Mesendoderm (in vitro differentiated cells): ENCODE measurements around the gene KMT2A.

ENCODE experiments used
- DNase-seq: peaks from one replicate; pipeline ENCODE4 v3.0.0; 2013
- H2AK5ac ChIP-seq: 2 replicates; pipeline ENCODE4 v1.6.1; 2013; ENCODE audit warnings: low read length, inconsistent platforms
- H2BK120ac ChIP-seq: 2 replicates; pipeline ENCODE4 v1.6.1; 2013; ENCODE audit warnings: low read depth, mild to moderate bottlenecking, low read length, moderate library complexity, mixed read lengths
- H2BK15ac ChIP-seq: replicated peaks from 2 replicates; pipeline ENCODE4 v1.6.1; 2013; ENCODE audit warnings: low read depth, mild to moderate bottlenecking, moderate library complexity
- H2BK5ac ChIP-seq: 2 replicates; pipeline ENCODE4 v1.6.1; 2013; ENCODE audit warnings: low read length, inconsistent platforms
- H3K18ac ChIP-seq: 2 replicates; pipeline ENCODE4 v1.6.1; 2013; ENCODE audit warnings: mild to moderate bottlenecking, low read length, mixed read lengths
- H3K23ac ChIP-seq: one replicate; pipeline ENCODE4 v1.6.1; 2013; ENCODE audit warnings: low read length
- H3K27ac ChIP-seq: 2 replicates; pipeline ENCODE4 v1.5.1; 2013; ENCODE audit warnings: low read depth, mild to moderate bottlenecking, inconsistent platforms, low read length, moderate library complexity
- H3K27me3 ChIP-seq: 2 replicates; pipeline ENCODE4 v1.6.1; 2013; ENCODE audit warnings: low read length, control low read depth, mild to moderate bottlenecking, inconsistent platforms; ENCODE audit not compliant: insufficient read depth, poor library complexity
- H3K36me3 ChIP-seq: 2 replicates; pipeline ENCODE4 v1.6.1; 2013; ENCODE audit warnings: low read length, inconsistent platforms; ENCODE audit not compliant: control insufficient read depth, insufficient read depth
- H3K4ac ChIP-seq: one replicate; pipeline ENCODE4 v1.6.1; 2013; ENCODE audit warnings: low read depth, mild to moderate bottlenecking, low read length, moderate library complexity
- H3K4me1 ChIP-seq: 2 replicates; pipeline ENCODE4 v1.6.1; 2013; ENCODE audit warnings: low read depth, low read length, inconsistent platforms; ENCODE audit not compliant: control insufficient read depth
- H3K4me2 ChIP-seq: 2 replicates; pipeline ENCODE4 v1.6.1; 2013; ENCODE audit warnings: low read length
- H3K4me3 ChIP-seq: 2 replicates; pipeline ENCODE4 v1.5.1; 2013; ENCODE audit warnings: mild to moderate bottlenecking, low read length
- H3K56ac ChIP-seq: one replicate; pipeline ENCODE4 v1.6.1; 2013; ENCODE audit warnings: low read length
- H3K79me1 ChIP-seq: 2 replicates; pipeline ENCODE4 v1.6.1; 2013; ENCODE audit warnings: low read length, inconsistent platforms
- H3K79me2 ChIP-seq: 2 replicates; pipeline ENCODE4 v1.6.1; 2013; ENCODE audit warnings: mild to moderate bottlenecking, low read length; ENCODE audit not compliant: control insufficient read depth, insufficient read depth
- H3K9ac ChIP-seq: 2 replicates; pipeline ENCODE4 v1.6.1; 2013; ENCODE audit warnings: low read length, inconsistent platforms
- H4K5ac ChIP-seq: one replicate; pipeline ENCODE4 v1.6.1; 2013; ENCODE audit warnings: low read length
- H4K8ac ChIP-seq: one replicate; pipeline ENCODE4 v1.6.1; 2013; ENCODE audit warnings: low read depth, mild to moderate bottlenecking, control low read depth, low read length, moderate library complexity
- WGBS: extraction: QIAGEN DNeasy Blood & Tissue Kit; methylation state at CpG from one replicate; pipeline ENCODE4 v1.1.7; 2013; ENCODE audit warnings: low lambda C conversion rate, missing lambda C conversion rate; ENCODE audit not compliant: insufficient coverage; ENCODE audit errors: extremely low coverage; 5-methylcytosine and 5-hydroxymethylcytosine counted together

Gene KMT2A

DNA sequence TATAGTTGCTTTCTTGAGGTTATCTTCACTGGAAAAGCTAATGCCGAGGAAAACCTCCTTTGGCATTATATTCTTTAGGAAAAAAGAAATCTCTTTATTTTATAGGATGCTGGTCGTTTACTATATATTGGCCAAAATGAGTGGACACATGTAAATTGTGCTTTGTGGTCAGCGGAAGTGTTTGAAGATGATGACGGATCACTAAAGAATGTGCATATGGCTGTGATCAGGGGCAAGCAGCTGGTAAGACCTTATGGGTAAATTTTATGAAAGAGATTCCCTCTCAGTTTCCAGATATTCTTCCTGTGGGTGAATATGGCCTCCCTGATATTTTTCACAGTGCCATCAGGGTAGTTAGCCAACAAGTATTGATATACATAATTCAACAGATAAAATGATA, 61.5 kb downstream of the KMT2A start:
- Histone ChIP-seq H3K4me2 (no peak overlapping the region), H3K79me2 (no peaks in the 10 kb centered on the region), H2AK5ac (no peak overlapping the region), H3K9ac (no peak overlapping the region), H3K79me1 (no peaks in the 10 kb centered on the region), H4K5ac (no peak overlapping the region), H3K4ac (no peak overlapping the region), H3K18ac (no peak overlapping the region), H3K36me3 (peaks cover 25% of the 10 kb centered on the region), H2BK15ac (no peak overlapping the region), H2BK5ac (no peak overlapping the region), H3K27ac (no peak overlapping the region), H3K56ac (no peak overlapping the region), H3K4me3 (no peak overlapping the region), H3K23ac (no peak overlapping the region), H4K8ac (no peak overlapping the region), H2BK120ac (no peak overlapping the region), H3K4me1 (no peaks in the 10 kb centered on the region), H3K27me3 (no peaks in the 10 kb centered on the region)
- DNase-seq: no peak
- no CpG with 5 or more reads among the region's 4 CpGs for whole genome bisulfite sequencing

DNA sequence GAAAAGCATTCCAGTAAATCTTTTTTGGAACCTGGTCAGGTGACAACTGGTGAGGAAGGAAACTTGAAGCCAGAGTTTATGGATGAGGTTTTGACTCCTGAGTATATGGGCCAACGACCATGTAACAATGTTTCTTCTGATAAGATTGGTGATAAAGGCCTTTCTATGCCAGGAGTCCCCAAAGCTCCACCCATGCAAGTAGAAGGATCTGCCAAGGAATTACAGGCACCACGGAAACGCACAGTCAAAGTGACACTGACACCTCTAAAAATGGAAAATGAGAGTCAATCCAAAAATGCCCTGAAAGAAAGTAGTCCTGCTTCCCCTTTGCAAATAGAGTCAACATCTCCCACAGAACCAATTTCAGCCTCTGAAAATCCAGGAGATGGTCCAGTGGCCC, 66.9 kb downstream of the KMT2A start:
- no peak overlapping the region for H2BK120ac ChIP-seq
- no peak overlapping the region for H4K5ac ChIP-seq
- no peak overlapping the region for H3K23ac ChIP-seq
- H3K4me3 ChIP-seq: no peak overlapping the region
- H3K79me2 ChIP-seq: no peaks in the 10 kb centered on the region
- no peak overlapping the region for H3K56ac ChIP-seq
- no peak overlapping the region for H3K4ac ChIP-seq
- H3K36me3 ChIP-seq: peaks cover 37% of the 10 kb centered on the region
- H2AK5ac ChIP-seq: no peak overlapping the region
- no peak overlapping the region for H2BK5ac ChIP-seq
- H2BK15ac ChIP-seq: no peak overlapping the region
- H3K27me3 ChIP-seq: no peaks in the 10 kb centered on the region
- peaks cover 6% of the 10 kb centered on the region for H3K79me1 ChIP-seq
- no peak overlapping the region for H3K4me2 ChIP-seq
- no CpG with 5 or more reads among the region's 3 CpGs for WGBS
- no peak overlapping the region for H3K18ac ChIP-seq
- H3K27ac ChIP-seq: no peak overlapping the region
- DNase-seq: no peak
- no peaks in the 10 kb centered on the region for H3K4me1 ChIP-seq
- no peak overlapping the region for H3K9ac ChIP-seq
- H4K8ac ChIP-seq: no peak overlapping the region

- no peak overlapping the region for H3K23ac ChIP-seq
- H3K79me1 ChIP-seq: no peaks in the 10 kb centered on the region
- no peaks in the 10 kb centered on the region for H3K4me1 ChIP-seq
- no peak overlapping the region for H3K56ac ChIP-seq
- H3K4ac ChIP-seq: no peak overlapping the region
- no peak overlapping the region for H3K4me2 ChIP-seq
- DNase-seq: no peak
- no peak overlapping the region for H3K4me3 ChIP-seq
- no peak overlapping the region for H3K18ac ChIP-seq
- H3K9ac ChIP-seq: no peak overlapping the region
- no peaks in the 10 kb centered on the region for H3K79me2 ChIP-seq
- no peak overlapping the region for H2AK5ac ChIP-seq
- no peak overlapping the region for H4K8ac ChIP-seq
- H2BK15ac ChIP-seq: no peak overlapping the region
- no CpG with 5 or more reads among the region's 5 CpGs for WGBS
- H3K36me3 ChIP-seq: peaks cover 14% of the 10 kb centered on the region
- H2BK120ac ChIP-seq: no peak overlapping the region
- H3K27ac ChIP-seq: no peak overlapping the region
- H2BK5ac ChIP-seq: no peak overlapping the region
- no peak overlapping the region for H4K5ac ChIP-seq
- no peaks in the 10 kb centered on the region for H3K27me3 ChIP-seq
These were observed 75.3 kb downstream of the KMT2A start for GRCh38 chr11:118511601-118512000.

DNA sequence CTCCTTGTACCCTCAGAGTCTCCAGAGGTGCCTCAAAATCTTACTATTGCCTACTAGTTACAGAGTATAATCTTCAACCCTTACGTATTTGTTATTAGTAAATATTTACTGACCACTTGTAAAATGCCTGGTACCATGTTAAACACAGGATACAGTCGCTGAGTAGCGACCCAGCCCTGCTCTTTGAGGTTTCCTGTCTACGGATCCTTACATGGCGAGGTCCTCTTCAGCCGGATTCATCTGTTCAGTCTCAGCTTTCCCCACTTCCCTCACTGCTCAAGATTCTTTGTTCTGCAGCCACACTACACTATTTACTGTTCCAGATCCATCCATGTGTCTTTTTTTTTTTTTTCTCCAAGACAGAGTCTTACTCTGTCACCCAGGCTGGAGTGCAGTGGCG, 77.8 kb downstream of the KMT2A start:
- Histone ChIP-seq H3K9ac (no peak overlapping the region), H3K36me3 (peaks cover 13% of the 10 kb centered on the region), H3K4me3 (no peak overlapping the region)

GRCh38 chr11:118519549-118519948, 83.3 kb downstream of the KMT2A start:
- no peak for DNase-seq
- H3K27ac ChIP-seq: no peak overlapping the region
- H3K56ac ChIP-seq: no peak overlapping the region
- no peak overlapping the region for H2BK120ac ChIP-seq
- H3K4ac ChIP-seq: no peak overlapping the region
- H3K23ac ChIP-seq: no peak overlapping the region
- H3K79me2 ChIP-seq: no peaks in the 10 kb centered on the region
- H2AK5ac ChIP-seq: no peak overlapping the region
- H2BK15ac ChIP-seq: no peak overlapping the region
- H4K5ac ChIP-seq: no peak overlapping the region
- no peaks in the 10 kb centered on the region for H3K79me1 ChIP-seq
- no peak overlapping the region for H2BK5ac ChIP-seq
- no peak overlapping the region for H3K4me2 ChIP-seq
- H4K8ac ChIP-seq: no peak overlapping the region
- no peaks in the 10 kb centered on the region for H3K27me3 ChIP-seq
- no peak overlapping the region for H3K9ac ChIP-seq
- H3K4me3 ChIP-seq: no peak overlapping the region
- peaks cover 17% of the 10 kb centered on the region for H3K36me3 ChIP-seq
- WGBS: no CpG with 5 or more reads among the region's 6 CpGs
- no peak overlapping the region for H3K18ac ChIP-seq
- H3K4me1 ChIP-seq: no peaks in the 10 kb centered on the region

More for the DNA sequence above, 77.8 kb downstream of the KMT2A start:
- Histone ChIP-seq H3K27ac (no peak overlapping the region), H3K79me2 (no peaks in the 10 kb centered on the region), H3K79me1 (no peaks in the 10 kb centered on the region), H3K18ac (no peak overlapping the region), H3K4me1 (no peaks in the 10 kb centered on the region), H3K27me3 (no peaks in the 10 kb centered on the region), H4K8ac (no peak overlapping the region), H2BK5ac (no peak overlapping the region), H2BK120ac (no peak overlapping the region), H3K4me2 (no peak overlapping the region), H3K56ac (no peak overlapping the region), H2BK15ac (no peak overlapping the region), H4K5ac (no peak overlapping the region), H3K4ac (no peak overlapping the region), H2AK5ac (no peak overlapping the region), H3K23ac (no peak overlapping the region)
- no CpG with 5 or more reads among the region's 7 CpGs for WGBS
- no peak for DNase-seq

- H3K4me1 ChIP-seq: no peaks in the 10 kb centered on the region
- no peaks in the 10 kb centered on the region for H3K79me2 ChIP-seq
- H3K4me3 ChIP-seq: no peak overlapping the region
- no peak for DNase-seq
- H3K27me3 ChIP-seq: no peaks in the 10 kb centered on the region
- no peak overlapping the region for H3K4ac ChIP-seq
- no peak overlapping the region for H2BK15ac ChIP-seq
- no peak overlapping the region for H2BK120ac ChIP-seq
- H3K56ac ChIP-seq: no peak overlapping the region
- H2BK5ac ChIP-seq: no peak overlapping the region
- H3K27ac ChIP-seq: no peak overlapping the region
- H3K18ac ChIP-seq: no peak overlapping the region
- WGBS: no CpG with 5 or more reads among the region's 13 CpGs
- H3K4me2 ChIP-seq: no peak overlapping the region
- no peak overlapping the region for H3K9ac ChIP-seq
- H4K8ac ChIP-seq: no peak overlapping the region
- H3K36me3 ChIP-seq: peaks cover 21% of the 10 kb centered on the region
- H3K79me1 ChIP-seq: no peaks in the 10 kb centered on the region
- no peak overlapping the region for H2AK5ac ChIP-seq
- H3K23ac ChIP-seq: no peak overlapping the region
- no peak overlapping the region for H4K5ac ChIP-seq
These were observed 85.6 kb downstream of the KMT2A start for GRCh38 chr11:118521892-118522311.
